ENCODE data around the gene FBN1.

DNA sequence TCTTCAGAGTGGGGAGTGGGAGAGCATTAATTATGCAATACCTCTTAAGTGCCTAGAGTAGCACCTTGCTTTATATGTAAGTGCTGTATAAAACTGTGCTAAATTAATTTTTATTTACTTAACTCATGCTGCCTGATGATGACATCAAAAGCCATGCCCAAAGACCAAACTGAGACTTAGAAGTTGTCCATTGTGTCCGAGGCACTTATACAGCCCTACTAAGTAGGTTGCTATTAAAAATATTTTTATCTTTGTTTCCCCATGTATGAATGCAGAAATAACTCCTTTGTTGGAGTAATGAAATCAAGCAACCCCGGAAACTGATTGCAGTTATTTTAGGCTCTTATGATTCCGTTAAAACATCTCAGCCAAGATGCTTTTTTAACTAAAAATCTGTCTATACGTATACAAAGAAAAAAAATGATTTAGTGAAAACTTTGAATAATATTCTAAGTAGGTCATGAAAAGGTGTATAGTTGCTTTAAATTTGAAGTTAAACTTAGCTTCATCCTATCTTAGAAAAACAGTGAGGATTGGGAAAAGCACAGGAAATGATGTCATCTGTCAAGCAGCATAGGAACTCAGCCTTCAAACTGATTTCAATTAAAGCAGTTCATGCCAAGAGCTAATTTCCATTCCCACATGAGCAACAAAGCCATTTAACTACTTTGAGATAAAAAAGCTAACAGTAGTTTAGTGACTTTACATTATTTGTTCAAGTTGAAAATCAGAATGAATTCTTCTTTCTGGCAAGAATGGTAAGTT is 43.0 kb downstream of the FBN1 start:
- TF ChIP-seq CTCF (IDR thresholded peaks at IDR 0.05), result no peak
- no peak for TF ChIP-seq POLR2A (IDR thresholded peaks at IDR 0.05)
- no peak for TF ChIP-seq POLR2AphosphoS5 (IDR thresholded peaks at IDR 0.05; ENCODE audit: insufficient read depth in 1 of 2, low read depth in 1 of 2)

All from vagina (tissue), 2 donors.